GM06990 (cell line): ENCODE data around the gene LSS.
"Not testable (repeated sequence)": the region's sequence is repeated elsewhere in the genome, so short reads cannot be mapped to it uniquely, and the experiment has no call there.

ENCODE experiments used
- DNase-seq: peaks from one replicate; pipeline ENCODE4 v3.0.0-alpha.2; 2011; ENCODE audit not compliant: insufficient read length; ENCODE audit errors: extremely low read depth
- H3K27me3 ChIP-seq: replicated peaks from 2 replicates; pipeline ENCODE4 v1.6.0; 2011; ENCODE audit warnings: low read length; ENCODE audit not compliant: control insufficient read depth, insufficient read depth
- H3K36me3 ChIP-seq: 2 replicates; pipeline ENCODE4 v1.5.1; 2011; ENCODE audit warnings: low read length; ENCODE audit not compliant: control insufficient read depth, insufficient read depth
- H3K4me3 ChIP-seq: replicated peaks from 2 replicates; pipeline ENCODE4 v1.5.1; 2011; ENCODE audit warnings: low read depth, mild to moderate bottlenecking, control low read depth, low read length
- CTCF ChIP-seq: IDR thresholded peaks from 2 replicates; pipeline ENCODE4 v1.5.1; 2011; ENCODE audit warnings: low read length, control low read depth, mild to moderate bottlenecking, inconsistent platforms; ENCODE audit not compliant: insufficient read depth, poor library complexity, severe bottlenecking

Gene LSS

GRCh38 chr21:46181953-46182547 lies 46.5 kb downstream of the LSS start:
- no peaks in the 10 kb centered on the region for H3K27me3 ChIP-seq
- DNase-seq, result no peak
- H3K36me3 ChIP-seq, result no peaks in the 10 kb centered on the region
- no peak overlapping the region for H3K4me3 ChIP-seq
- TF ChIP-seq CTCF, result no peak

GRCh38 chr21:46181436-46181835 lies 47.1 kb downstream of the LSS start:
- no peak for TF ChIP-seq CTCF
- no peaks in the 10 kb centered on the region for H3K27me3 ChIP-seq
- no peaks in the 10 kb centered on the region for H3K36me3 ChIP-seq

GRCh38 chr21:46180778-46181391 lies 47.7 kb downstream of the LSS start:
- no peak for DNase-seq
- no peaks in the 10 kb centered on the region for H3K36me3 ChIP-seq
- H3K4me3 ChIP-seq, result no peak overlapping the region
- TF ChIP-seq CTCF, result no peak
- H3K27me3 ChIP-seq, result no peaks in the 10 kb centered on the region

More at GRCh38 chr21:46181436-46181835, 47.1 kb downstream of the LSS start:
- no peak overlapping the region for H3K4me3 ChIP-seq
- no peak for DNase-seq

GRCh38 chr21:46180079-46180722 lies 48.4 kb downstream of the LSS start:
- H3K36me3 ChIP-seq, result no peaks in the 10 kb centered on the region
- no peaks in the 10 kb centered on the region for H3K27me3 ChIP-seq
- H3K4me3 ChIP-seq, result no peak overlapping the region
- no peak for DNase-seq
- TF ChIP-seq CTCF, result no peak

GRCh38 chr21:46179708-46180078 lies 48.9 kb downstream of the LSS start:
- no peak for DNase-seq
- Histone ChIP-seq H3K36me3 (no peaks in the 10 kb centered on the region), H3K27me3 (no peaks in the 10 kb centered on the region), H3K4me3 (no peak overlapping the region)
- no peak for TF ChIP-seq CTCF

GRCh38 chr21:46178961-46179360 lies 49.6 kb downstream of the LSS start:
- H3K4me3 ChIP-seq, result no peak overlapping the region
- no peak for TF ChIP-seq CTCF
- DNase-seq, result no peak
- no peaks in the 10 kb centered on the region for H3K36me3 ChIP-seq
- H3K27me3 ChIP-seq, result no peaks in the 10 kb centered on the region

GRCh38 chr21:46176443-46177129 lies 52.0 kb downstream of the LSS start:
- not testable (repeated sequence) for DNase-seq, H3K27me3 ChIP-seq, H3K36me3 ChIP-seq, H3K4me3 ChIP-seq
